Adrenal gland (tissue), 12 donors: ENCODE measurements around the gene LSM11. TPM values are rescaled to one million over a fixed set of nuclear protein-coding genes. Genes with fewer than 3 reads are reported as not detected.
A peak's percentile ranks its signal among the peaks of the same experiment; 100 is the strongest.
"Not testable (repeated sequence)": the region's sequence is repeated elsewhere in the genome, so short reads cannot be mapped to it uniquely, and the experiment has no call there.

Experiments used
- DNase-seq, 7 donors: peaks; one replicate each; pipeline ENCODE4 v3.0.0-alpha.2; 2019 to 2020
- H3K27ac ChIP-seq, 5 donors: fragments of 200-600 bp; sonication (generic) in 4 of 5; 1 replicate in 3 of 5; 2 replicates in 2 of 5; pipeline versions ENCODE4 v1.5.1 to v1.8.0; 2016 to 2020; ENCODE audit warnings: mild to moderate bottlenecking in 1 of 5
- H3K27me3 ChIP-seq: fragments of 200-600 bp; 2 replicates; pipeline ENCODE4 v1.8.0; 2021
- H3K36me3 ChIP-seq, 2 donors: fragments of 200-600 bp; replicated peaks in 1 of 2; 1 replicate in 1 of 2; 2 replicates in 1 of 2; pipeline versions ENCODE4 v1.5.1 to v1.8.0; 2018 to 2022
- H3K4me1 ChIP-seq, 2 donors: fragments of 200-600 bp; replicated peaks in 1 of 2; 1 replicate in 1 of 2; 2 replicates in 1 of 2; pipeline versions ENCODE4 v1.5.1 to v1.8.0; 2018 to 2021
- H3K4me3 ChIP-seq, 4 donors: fragments of 200-600 bp; sonication (generic) in 3 of 4; one replicate each; pipeline ENCODE4 v1.5.1; 2016 to 2018
- H3K9me3 ChIP-seq, 3 donors: fragments of 200-600 bp; sonication (generic) in 1 of 3; replicated peaks in 1 of 3; 1 replicate in 2 of 3; 2 replicates in 1 of 3; pipeline versions ENCODE4 v1.5.1 to v1.8.0; 2016 to 2021
- POLR2A ChIP-seq, 2 donors: fragments of 450-650 bp; IDR thresholded peaks; one replicate each; pipeline ENCODE4 v1.6.1; 2017; ENCODE audit warnings: antibody characterized with exemption in 2 of 2, mild to moderate bottlenecking in 2 of 2, moderate library complexity in 1 of 2
- WGBS, 4 donors: extraction: QIAGEN DNeasy Blood & Tissue Kit in 2 of 4; methylation state at CpG; one replicate each; pipeline versions ENCODE4 v1.1.5 to v1.1.7; 2013 to 2017; 5-methylcytosine and 5-hydroxymethylcytosine counted together
- intact Hi-C, 2 donors: fragments of 100-400 bp; cut with DNase I; formaldehyde crosslinking; loops; one replicate each; pipeline versions ENCODE4 v1.14.1 to v1.15.0; 2022 to 2023
- polyA plus RNA-seq, 3 donors: library from polyadenylated mRNA; stranded (reverse); fragments of 200-250 nt in 2 of 3; fragments of 350-450 nt in 1 of 3; fragmentation: Illumina TruSeq in 1 of 3; extraction: RNeasy Lipid Tissue Mini Kit (QIAGEN cat#74804) in 1 of 3; gene quantifications; one replicate each; pipeline ENCODE4 v1.2.3, GENCODE V29; 2013 to 2014
- total RNA-seq, 9 donors: library from RNA; depleted of rRNA in 4 of 9; stranded (reverse); fragments of >200 nt in 4 of 9; fragments of 120-200 nt in 1 of 9; fragmentation: NEBNext Ultra II Directional in 1 of 9; extraction: Animal tissue kit (Norgen Biotek cat#: 25700) in 1 of 9; gene quantifications; one replicate each; pipeline versions ENCODE4 v1.1.0 to v1.2.4, GENCODE V29; 2013 to 2023
- TF ChIP-seq, protein P1 (sequence below), 6 experiments: fragments of 450-650 bp in 4 of 6; fragments of 200-600 bp in 2 of 6; sonication (generic) in 1 of 6; IDR thresholded peaks; 1 replicate in 5 of 6; 2 replicates in 1 of 6; pipeline versions ENCODE4 v1.5.1 to v1.8.0; 2016 to 2021; ENCODE audit warnings: antibody characterized with exemption in 6 of 6, mild to moderate bottlenecking in 2 of 6, moderate library complexity in 1 of 6
- donor health status: healthy with polysubstance abuse.
- donor health status: Bipolar disorder and iron deficiency.
- donor health status: DM: yes; HTN: yes; CAD: no.
- donor health status: DM: no; HTN: no; CAD: no.
- donor health status: DM: no; HTN: no; CAD: no.
- donor health status: DM: yes; HTN: yes; CAD: no.

Gene LSM11
- total and polyA plus RNA-seq, 12 donors, result 1.0 to 28.2 (median 4.3) TPM

DNA sequence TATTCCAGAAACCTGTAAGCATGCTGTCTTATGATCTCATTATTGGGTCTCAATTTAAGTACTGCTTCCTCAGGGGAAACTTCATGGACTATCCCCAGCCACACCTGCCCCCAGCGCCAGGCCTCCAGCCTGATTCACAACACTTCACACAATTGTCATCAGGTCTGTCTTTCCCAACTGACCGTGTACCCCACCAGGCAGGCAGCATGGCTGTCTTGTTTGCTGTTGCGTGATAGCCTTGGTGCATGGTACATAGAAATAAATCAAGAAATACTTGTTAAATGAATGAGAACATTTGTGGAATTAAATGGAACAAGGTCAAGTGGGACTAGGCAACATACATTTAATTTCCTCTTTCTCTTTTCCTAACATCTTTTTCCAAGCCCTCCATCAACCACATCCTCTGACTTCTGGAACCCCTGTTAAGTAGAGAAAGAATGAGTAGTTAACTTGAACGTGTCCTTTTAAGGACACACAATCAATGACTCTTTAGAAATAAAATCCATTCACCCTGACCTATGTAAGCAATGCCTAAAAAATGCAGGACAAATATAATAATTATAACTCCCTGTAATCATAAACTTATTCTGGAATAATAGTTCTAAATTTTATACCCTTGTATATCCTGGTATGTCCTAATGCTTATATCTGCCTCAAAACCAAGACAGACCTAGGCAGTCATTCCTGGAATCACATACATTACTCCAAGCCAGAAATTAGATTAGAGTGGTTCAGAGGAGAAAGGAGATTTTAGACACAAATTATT, 29.5 kb upstream of the LSM11 start:
- TF ChIP-seq POLR2A (IDR thresholded peaks at IDR 0.05), result no peak
- TF ChIP-seq, protein P1, sequence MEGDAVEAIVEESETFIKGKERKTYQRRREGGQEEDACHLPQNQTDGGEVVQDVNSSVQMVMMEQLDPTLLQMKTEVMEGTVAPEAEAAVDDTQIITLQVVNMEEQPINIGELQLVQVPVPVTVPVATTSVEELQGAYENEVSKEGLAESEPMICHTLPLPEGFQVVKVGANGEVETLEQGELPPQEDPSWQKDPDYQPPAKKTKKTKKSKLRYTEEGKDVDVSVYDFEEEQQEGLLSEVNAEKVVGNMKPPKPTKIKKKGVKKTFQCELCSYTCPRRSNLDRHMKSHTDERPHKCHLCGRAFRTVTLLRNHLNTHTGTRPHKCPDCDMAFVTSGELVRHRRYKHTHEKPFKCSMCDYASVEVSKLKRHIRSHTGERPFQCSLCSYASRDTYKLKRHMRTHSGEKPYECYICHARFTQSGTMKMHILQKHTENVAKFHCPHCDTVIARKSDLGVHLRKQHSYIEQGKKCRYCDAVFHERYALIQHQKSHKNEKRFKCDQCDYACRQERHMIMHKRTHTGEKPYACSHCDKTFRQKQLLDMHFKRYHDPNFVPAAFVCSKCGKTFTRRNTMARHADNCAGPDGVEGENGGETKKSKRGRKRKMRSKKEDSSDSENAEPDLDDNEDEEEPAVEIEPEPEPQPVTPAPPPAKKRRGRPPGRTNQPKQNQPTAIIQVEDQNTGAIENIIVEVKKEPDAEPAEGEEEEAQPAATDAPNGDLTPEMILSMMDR (IDR thresholded peaks at IDR 0.05), result no peak
- Histone ChIP-seq H3K9me3 (no peaks in the 10 kb centered on the region), H3K27me3 (no peaks in the 10 kb centered on the region), H3K27ac (no peak overlapping the region), H3K36me3 (no peaks in the 10 kb centered on the region), H3K4me1 (peaks cover 0 to 12% of the 10 kb centered on the region in 2 donors), H3K4me3 (no peak overlapping the region)
- DNase-seq, result no peak
- intact Hi-C loops, result loop anchor here in 1 of 2 donors (10.0 kb wide), 2 partner anchors 279 to 379 kb away; no protein-coding TSS in a partner anchor
- WGBS, 4 donors, result 88 to 92% (median 91%) methylated on average over 4 of the region's 4 CpGs

DNA sequence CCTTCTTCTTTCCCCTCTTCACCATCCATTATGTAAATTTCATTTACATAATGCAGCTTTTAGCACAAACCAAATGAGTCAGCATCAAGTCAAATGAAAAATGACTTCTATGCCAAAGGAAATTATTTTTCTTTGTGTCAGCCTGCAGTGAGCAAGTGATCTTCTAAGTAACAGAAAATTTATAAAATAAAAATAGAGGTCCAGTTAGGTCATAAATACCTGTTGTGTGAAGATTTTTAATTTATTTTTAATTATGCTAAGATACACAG, 29.0 kb upstream of the LSM11 start:
- no peaks in the 10 kb centered on the region for H3K36me3 ChIP-seq
- H3K9me3 ChIP-seq, result no peaks in the 10 kb centered on the region

DNA sequence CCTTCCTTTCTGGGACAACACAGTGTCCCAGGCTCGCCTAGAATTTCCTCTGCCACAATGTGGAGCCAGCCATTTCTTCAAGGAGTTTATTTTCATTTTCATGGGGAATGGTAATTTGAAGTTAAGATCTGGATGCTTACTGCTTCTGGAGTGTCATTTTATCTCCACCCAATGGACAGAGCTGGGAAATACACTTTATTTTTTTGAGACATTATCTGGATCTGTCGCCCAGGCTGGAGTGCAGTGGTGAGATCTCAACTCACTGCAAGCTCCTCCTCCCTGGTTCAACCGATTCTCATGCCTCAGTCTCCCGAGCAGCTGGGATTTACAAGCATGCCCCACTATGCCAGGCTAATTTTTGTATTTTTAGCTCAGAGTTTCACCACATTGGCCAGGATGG, 25.0 kb upstream of the LSM11 start:
- Histone ChIP-seq H3K4me1 (peaks cover 0 to 12% of the 10 kb centered on the region in 2 donors), H3K9me3 (no peaks in the 10 kb centered on the region), H3K27me3 (no peaks in the 10 kb centered on the region), H3K4me3 (no peak overlapping the region), H3K27ac (no peak overlapping the region), H3K36me3 (no peaks in the 10 kb centered on the region)
- intact Hi-C loops, result loop anchor here in 1 of 2 donors (10.0 kb wide), 2 partner anchors 284 to 384 kb away; no protein-coding TSS in a partner anchor
- TF ChIP-seq POLR2A (IDR thresholded peaks at IDR 0.05), result no peak
- TF ChIP-seq, protein P1 (IDR thresholded peaks at IDR 0.05), result peak; percentile 17 to 86 (median 75)
- 2 to 3% (median 2%) methylated on average over 4 of the region's 4 CpGs for WGBS, 4 donors
- peak in 3 of 7 donors; percentile 17 to 35 (median 29) for DNase-seq

More for the DNA sequence above, 29.0 kb upstream of the LSM11 start:
- H3K27me3 ChIP-seq, result no peaks in the 10 kb centered on the region
- H3K4me3 ChIP-seq, result no peak overlapping the region
- no peak overlapping the region for H3K27ac ChIP-seq
- DNase-seq, result no peak
- H3K4me1 ChIP-seq, result peaks cover 0 to 12% of the 10 kb centered on the region in 2 donors
- no peak for TF ChIP-seq POLR2A (IDR thresholded peaks at IDR 0.05)
- TF ChIP-seq, protein P1 (IDR thresholded peaks at IDR 0.05), result no peak
- intact Hi-C loops, result loop anchor here in 1 of 2 donors (10.0 kb wide), 2 partner anchors 280 to 380 kb away; no protein-coding TSS in a partner anchor

DNA sequence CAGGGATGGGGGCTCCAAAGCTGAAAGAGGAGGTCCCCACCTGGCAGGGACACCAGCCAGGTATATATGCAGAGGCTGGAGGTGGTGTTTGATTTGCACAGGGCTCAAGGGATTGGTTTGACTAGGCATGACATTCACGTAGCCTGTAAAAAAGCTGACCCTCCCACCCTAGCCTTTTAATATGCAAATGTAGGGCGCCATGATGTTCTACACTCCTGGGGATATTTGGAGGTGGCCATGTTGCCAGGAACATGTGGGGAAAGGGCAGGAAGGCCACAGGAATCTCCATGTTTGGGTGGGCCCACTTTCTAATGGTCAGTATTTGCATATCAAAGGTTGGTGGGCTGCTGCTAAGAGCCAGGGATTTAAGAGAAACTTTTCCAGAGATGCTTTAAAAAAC, 24.3 kb upstream of the LSM11 start:
- DNase-seq, result no peak
- Histone ChIP-seq H3K36me3 (no peaks in the 10 kb centered on the region), H3K4me1 (peaks cover 0 to 12% of the 10 kb centered on the region in 2 donors), H3K4me3 (no peak overlapping the region), H3K27me3 (no peaks in the 10 kb centered on the region), H3K9me3 (no peaks in the 10 kb centered on the region), H3K27ac (no peak overlapping the region)
- no peak for TF ChIP-seq POLR2A (IDR thresholded peaks at IDR 0.05)
- intact Hi-C loops, result loop anchor here in 1 of 2 donors (10.0 kb wide), 2 partner anchors 284 to 384 kb away; no protein-coding TSS in a partner anchor
- 88 to 94% (median 91%) methylated on average over 2 of the region's 2 CpGs for WGBS, 4 donors

DNA sequence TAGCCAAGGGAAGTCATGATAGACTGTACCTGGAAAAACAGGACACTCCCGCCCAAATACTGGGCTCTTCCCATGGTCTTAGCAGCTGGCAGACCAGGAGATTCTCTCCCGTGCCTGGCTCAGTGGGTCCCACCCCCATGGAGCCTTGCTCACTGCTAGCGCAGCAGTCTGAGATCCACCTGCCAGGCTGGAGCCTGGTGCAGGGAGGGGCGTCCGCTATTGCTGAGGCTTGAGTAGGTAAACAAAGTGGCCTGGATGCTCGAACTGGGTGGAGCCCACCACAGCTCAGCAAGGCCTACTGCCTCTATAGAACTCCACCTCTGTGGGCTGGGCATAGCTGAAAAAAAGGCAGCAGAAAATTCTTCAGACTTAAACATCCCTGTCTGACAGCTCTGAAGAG, 22.4 kb upstream of the LSM11 start:
- 69 to 94% (median 89%) methylated on average over 4 to 6 of the region's 6 CpGs for WGBS, 4 donors
- no peaks in the 10 kb centered on the region for H3K27me3 ChIP-seq
- intact Hi-C loops, result no loop called here
- no peak for DNase-seq
- no peaks in the 10 kb centered on the region for H3K9me3 ChIP-seq
- TF ChIP-seq POLR2A (IDR thresholded peaks at IDR 0.05), result no peak
- TF ChIP-seq, protein P1 (IDR thresholded peaks at IDR 0.05), result no peak
- H3K4me3 ChIP-seq, result no peak overlapping the region
- H3K27ac ChIP-seq, result no peak overlapping the region
- no peaks in the 10 kb centered on the region for H3K36me3 ChIP-seq
- peaks cover 0 to 12% of the 10 kb centered on the region in 2 donors for H3K4me1 ChIP-seq

DNA sequence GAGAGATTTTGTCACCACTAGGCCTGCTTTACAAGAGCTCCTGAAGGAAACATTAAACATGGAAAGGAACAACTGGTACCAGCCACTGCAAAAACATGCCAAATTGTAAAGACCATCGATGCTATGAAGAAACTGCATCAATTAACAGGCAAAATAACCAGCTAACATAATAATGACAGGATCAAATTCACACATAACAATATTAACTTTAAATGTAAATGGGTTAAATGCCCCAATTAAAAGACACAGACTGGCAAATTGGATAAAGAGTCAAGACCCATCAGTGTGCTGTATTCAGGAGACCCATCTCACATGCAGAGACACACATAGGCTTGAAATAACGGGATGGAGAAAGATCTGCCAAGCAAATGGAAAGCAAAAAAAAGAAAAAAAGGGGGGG, 20.6 kb upstream of the LSM11 start:
- peaks cover 0 to 10% of the 10 kb centered on the region in 2 donors for H3K4me1 ChIP-seq
- intact Hi-C loops, H3K36me3 ChIP-seq, DNase-seq, H3K4me3 ChIP-seq, H3K27ac ChIP-seq, H3K9me3 ChIP-seq, H3K27me3 ChIP-seq: not testable (repeated sequence)
- 84 to 97% (median 86%) methylated on average over 2 of the region's 2 CpGs for WGBS, 4 donors

DNA sequence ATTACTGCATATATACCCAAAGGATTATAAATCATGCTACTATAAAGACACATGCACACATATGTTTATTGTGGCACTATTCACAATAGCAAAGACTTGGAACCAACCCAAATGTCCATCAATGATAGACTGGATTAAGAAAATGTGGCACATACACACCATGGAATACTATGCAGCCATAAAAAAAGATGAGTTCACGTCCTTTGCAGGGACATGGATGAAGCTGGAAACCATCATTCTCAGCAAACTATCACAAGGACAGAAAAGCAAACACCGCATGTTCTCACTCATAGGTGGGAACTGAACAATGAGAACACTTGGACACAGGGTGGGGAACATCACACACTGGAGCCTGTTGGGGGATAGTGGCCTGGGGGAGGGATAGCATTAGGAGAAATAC, 16.9 kb upstream of the LSM11 start:
- H3K4me3 ChIP-seq, H3K9me3 ChIP-seq, DNase-seq, intact Hi-C loops, H3K36me3 ChIP-seq, H3K27me3 ChIP-seq, H3K27ac ChIP-seq, H3K4me1 ChIP-seq: not testable (repeated sequence)
- 85 to 100% (median 99%) methylated on average over 2 of the region's 2 CpGs for WGBS, 4 donors
